ENCODE measurements around the gene MPP3.
"Not testable (repeated sequence)": the region's sequence is repeated elsewhere in the genome, so short reads cannot be mapped to it uniquely, and the experiment has no call there.

MPP3 gene

DNA sequence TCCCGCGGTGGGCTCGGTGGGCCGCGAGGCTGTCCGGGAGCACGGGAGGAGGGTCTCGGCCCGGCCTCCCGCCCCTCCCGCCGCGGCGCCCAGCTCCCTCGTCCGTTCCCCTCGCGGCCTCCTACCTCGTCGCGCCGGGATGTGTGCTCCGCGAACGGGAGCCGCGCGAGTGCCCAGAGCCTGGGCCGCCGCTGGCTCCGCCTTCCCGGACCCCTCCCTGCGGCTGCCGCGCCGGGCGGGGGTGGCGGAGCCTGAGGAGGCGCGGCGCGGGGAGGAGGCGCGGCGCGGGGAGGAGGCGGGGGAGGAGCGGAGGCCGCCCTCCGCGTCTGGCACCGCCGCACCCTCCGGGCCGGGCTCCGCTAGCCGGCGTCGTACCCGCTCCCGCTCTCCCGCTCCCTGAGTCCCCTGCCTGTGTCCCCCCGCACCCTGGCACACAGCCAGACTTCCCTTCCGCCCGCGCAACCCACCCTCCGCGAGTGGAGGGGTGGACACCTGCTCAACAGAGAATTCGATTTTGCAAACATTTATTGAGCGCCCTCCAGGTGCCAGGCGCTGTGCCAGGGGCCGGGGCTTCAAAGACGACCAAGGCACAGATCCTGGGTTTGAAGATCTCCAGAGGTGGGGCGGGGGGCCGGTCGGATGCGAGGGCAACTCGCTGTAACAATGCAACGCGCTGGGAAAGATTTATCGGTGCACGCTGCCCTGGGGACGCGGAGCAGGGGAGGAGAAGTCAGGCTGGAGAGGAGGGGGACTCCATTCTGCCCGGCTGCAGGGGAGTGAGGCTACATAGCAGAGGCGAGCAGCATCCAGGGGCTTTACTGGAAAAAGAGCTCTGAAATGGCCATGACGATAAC lies at the start of gene MPP3:
MPP3 (minus strand) TSS at position 171 of the 854 bp plus-strand sequence. CDS start 1,240 bp downstream, outside the sequence.
- peak; percentile 41 to 54 for DNase-seq

DNA sequence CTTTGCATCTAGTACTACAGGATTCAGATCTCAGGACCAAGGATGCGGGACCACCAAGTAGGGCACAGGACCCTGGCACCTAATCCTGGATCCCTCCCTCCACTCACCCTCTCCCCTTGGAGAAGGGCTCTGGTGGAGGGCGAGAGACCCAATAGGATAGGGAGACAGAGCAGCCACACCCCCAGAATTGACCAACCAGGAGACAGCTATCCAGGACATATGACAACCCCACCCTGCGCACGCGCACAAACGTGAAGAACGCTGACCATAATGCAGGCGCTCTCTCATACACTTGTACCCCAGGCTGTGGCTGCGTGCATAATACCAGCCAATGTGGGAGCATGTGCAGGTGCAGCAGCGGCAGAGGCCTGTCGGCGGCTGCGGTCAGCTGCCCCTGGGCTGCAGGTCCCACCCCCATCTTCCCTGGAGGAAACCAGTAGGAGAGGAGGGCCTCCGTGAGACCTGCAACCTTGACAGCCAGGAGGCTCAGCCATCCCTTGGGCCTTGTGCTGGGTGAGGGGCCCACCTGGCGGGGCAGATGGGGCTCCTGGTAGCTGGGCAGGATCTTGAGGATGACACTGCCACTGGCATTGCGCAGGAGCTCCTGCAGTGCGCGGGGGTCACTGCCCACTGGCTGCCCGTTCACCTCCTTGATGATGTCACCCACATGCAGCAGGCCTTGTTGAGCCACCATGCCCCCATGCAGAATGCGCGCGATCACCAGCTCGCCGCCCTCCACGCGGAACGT lies 49.0 kb upstream of the MPP3 start:
- DNase-seq, result no peak

DNA sequence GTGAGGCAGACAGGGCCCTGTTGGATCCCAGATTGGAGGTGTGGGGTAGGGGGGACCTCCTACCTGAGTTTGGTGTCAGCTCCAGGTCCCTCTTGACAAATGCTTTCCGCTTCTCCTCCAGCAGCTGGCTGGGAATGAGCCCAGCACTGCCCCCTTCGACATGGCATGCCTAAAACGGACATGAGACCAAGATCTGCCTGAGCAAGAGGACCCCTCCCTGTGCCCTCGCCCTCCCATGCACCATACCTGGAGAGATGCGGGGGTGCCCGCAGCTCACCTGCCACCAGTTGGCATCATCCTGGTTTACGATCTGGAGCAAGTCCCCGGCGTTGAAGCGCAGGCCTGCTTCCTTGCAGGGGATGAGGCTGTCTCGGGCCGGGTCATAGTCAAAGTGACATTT lies 48.2 kb upstream of the MPP3 start:
- DNase-seq, result no peak

DNA sequence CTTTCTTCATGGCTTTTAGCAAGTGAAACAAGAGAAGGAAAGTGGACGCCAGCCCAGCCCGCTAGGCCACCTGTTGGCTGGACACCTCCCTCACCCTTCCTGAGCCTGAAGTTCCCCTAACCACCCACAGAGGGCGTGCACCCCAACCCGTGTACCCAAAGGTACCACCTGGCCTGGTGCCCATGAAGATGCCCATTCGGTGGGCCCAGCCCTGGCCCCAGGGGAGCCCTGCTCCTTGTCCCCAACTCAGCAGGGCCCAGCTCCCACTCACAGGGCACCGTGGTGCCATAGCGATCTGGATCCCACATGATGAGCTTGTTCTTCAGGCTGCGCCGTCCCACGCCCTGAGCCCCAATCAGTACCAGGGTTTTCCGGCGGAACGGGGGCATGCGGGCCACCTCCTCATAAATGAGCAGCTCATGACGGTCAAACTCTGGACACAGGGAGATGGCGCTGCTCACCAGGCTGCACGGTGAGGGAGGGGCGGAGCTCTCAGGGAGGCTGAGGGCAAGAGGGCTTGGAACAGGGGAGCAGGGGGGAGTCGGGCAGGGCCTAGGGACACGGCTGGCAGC lies 47.6 kb upstream of the MPP3 start:
- DNase-seq, result peak; percentile 22 to 48

DNA sequence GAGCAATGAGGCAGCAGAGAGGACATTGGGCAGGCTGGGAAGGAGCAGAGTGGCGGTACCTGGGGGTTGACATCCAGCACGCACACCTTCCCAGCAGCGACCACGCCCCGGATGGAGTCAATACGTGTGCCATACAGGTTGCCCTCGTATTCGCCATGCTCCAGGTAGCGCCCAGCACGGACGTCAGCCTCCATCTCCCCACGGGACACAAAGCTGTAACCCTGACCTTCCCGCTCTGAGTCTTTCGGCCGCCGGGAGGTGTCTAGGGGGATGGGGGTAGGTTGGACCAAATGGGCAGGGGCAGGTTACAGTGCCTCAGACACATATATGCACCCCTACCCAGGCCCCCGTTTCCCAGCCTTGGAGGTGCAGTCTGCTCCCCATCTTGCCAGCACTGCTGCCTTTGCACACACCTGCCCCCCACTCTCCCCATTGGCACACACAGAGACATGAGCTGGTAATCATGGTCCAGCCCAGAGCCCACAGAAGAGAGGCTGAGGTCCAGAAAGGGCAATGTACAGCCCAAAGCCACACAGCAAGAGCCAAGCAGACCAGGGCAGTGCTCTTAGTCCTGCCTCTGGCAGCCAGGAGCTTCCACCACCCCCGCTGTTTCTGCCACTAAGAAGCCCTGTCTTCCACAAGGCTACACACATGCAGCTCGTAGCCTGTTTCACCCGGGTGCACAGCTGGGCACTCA lies 46.9 kb upstream of the MPP3 start:
- no peak for DNase-seq

DNA sequence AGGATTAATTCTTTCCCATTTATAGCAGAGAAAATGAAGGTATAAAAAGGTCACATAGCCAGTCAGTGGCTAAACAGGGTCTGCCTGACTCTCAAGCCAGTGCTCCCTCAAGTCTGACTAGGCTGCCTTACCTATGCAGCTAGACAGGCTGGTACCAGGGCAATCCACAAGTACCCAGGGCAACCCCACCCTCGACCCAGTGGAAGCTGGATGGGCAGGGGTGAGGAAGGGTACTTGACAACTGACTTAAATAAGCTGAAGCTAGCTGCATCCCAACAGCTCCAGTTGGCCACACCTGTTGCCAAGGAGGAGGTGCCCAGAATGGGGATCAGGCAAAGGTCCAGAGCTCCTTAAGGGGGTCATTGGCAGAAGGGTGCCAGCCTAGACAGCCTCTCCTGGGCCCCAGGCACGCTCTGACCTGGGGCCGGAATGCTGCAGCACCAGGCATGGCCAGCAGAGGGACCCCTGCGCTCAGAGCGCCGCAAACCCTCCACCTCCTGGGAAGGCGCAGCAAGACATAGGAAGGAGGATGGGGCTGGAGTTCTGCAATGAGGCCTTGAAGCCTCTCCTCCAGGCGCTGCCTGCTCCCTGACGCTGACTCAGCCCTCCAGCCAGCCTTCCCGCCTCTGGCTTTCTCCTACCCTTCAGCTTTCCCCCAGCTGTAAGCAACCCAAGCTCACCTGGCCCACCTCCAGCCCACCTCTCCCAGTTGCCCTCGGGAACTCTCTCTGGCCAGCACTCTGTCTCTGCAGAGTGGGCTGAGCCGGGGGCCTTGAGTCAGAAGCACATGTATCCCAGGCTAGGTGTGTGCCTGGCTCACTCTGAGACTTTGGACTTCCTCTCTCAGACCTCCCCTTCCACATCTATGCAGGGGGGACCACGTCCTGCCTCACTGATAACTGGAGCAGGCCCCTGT lies 45.6 kb upstream of the MPP3 start:
- peak; percentile 52 to 56 for DNase-seq

GRCh38 chr17:43877451-43878155 lies 44.7 kb upstream of the MPP3 start:
- DNase-seq, result no peak

DNA sequence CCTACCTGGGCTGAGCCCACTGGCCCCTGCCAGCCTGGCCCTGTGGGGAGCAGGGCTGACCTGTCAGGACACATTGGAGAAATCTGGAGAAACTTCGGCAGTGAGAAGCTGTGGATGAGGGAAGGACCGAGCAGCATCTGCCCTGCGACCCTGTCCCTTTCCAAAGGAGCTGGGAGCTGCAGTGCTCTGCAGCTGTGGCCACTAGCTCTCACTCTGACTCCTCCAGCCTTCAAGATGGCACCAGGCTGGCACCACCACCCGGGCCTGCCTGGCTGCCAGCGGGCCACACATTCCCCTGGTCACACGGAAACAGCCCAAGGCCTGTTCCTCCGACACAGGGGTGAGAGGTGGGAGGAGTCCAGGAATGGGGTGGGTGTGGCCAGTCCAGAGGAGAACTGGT lies 44.1 kb upstream of the MPP3 start:
- DNase-seq, result no peak

GRCh38 chr17:43875476-43876147 lies 42.7 kb upstream of the MPP3 start:
- no peak for DNase-seq

DNA sequence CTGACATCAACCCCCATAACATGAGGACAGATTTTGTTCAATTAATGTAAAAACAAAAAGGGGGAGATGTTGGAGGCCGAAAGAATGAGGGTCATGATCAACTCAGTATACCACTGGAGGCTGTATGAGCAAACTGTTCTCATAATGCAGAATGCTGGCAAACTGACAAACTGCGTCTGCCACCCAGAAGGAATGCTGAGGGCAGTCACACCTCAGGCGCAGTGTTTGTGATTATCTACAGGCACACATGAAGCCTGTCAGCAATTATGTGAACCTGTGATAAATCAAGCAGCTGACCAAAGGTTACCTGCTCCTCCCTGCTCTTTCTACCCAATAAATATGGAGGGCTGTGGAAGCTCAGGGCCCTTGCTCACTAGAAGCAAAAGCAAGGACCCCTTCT lies 41.3 kb upstream of the MPP3 start:
- no peak for DNase-seq

- no peak for DNase-seq
Measured at GRCh38 chr17:43873815-43874214, 40.9 kb upstream of the MPP3 start.

- DNase-seq, result no peak
Measured at GRCh38 chr17:43873091-43873490, 40.1 kb upstream of the MPP3 start.

DNA sequence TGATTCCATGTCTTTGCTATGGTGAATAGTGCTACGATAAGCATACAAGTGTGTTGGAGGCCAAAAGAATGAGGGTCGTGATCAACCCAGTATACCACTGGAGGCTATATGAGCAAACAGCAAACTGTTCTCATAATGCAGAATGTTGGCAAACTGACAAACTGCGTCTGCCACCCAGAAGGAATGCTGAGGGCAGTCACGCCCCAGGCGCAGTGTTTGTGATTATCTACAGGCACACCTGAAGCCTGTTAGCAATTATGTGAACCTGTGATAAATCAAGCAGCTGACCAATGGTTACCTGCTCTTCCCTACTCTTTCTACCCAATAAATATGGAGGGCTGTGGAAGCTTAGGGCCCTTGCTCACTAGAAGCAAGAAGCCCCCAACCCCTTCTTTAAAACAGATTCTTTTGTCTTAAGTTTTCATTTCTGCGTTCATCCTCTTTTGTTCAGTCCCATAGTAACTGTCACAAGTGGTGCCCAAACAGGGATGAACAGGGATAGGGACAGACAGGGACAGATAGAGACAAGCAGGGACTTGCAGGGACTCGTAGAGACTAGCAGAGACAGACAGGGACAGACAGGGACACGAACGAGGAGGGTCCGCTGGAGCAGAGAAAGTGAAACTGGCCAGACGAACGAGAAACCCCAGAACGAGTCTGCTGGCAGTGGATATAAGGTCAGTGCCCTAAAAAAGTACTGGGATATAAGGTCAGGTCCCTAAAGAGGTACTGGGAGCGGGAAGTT lies 39.2 kb upstream of the MPP3 start:
- DNase-seq, result no peak

DNA sequence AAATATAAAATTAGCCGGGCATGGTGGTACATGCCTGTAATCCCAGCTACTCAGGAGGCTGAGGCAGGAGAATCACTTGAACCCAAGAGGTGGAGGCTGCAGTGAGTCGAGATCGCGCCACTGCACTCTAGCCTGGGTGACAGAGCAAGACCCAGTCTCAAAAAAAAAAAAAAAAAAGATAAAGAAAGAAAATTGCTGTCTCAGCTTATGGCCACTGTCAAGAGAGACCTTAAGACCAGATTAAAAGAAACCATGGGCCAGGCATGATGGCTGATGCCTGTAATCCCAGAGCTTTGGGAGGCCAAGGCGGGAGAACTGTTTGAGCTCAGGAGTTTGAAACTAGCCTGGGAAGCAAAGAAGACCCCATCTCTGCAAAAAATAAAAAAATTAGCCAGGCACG lies 36.1 kb upstream of the MPP3 start:
- not testable (repeated sequence) for DNase-seq

DNA sequence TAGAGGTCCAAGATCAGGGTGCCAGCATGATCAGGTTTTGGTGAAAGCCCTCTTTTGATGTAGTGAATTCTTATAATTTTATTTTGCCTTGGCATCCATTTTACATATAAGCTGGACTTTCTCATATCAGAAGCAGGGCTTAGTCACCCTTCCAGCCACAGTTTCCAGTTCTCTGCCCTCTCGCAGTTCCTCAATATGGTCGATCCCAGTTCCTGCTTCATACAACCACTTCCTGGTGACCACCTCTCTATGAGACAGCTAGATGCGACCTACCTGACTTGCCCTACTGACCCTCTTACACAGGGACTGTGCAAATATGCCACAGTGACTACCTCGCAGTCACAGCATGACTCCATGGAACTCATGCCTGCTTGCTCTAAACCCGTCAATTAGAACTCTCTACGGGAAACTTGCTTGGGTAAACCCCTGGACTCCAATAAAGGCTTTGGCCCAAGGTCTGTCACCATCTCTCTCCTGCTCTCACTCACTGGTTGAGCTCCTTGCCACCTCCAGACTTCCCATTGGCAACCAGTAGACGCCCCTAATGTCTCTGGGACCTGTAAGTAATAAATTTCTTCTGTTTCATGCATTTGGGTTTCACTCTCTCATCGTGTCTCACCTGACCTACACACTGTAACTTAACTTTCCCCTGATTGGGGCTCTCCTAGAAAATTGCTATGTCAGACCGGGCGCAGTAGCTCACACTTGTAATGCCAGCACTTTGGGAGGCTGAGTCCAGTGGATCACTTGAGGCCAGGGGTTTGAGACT lies 35.5 kb upstream of the MPP3 start:
- DNase-seq, result peak in 1 of 2 donors; percentile 5

- DNase-seq, result no peak
Measured at GRCh38 chr17:43864161-43864984, 31.4 kb upstream of the MPP3 start.

DNA sequence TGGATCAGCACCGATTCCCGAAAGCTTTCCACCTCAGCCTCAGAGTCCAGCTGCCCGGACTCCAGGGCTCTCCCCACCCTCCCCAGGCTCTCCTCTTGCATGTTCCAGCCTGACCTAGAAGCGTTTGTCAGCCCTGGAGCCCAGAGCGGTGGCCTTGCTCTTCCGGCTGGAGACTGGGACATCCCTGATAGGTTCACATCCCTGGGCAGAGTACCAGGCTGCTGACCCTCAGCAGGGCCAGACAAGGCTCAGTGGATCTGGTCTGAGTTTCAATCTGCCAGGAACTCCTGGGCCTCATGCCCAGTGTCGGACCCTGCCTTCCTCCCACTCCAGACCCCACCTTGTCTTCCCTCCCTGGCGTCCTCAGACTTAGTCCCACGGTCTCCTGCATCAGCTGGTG lies 29.0 kb upstream of the MPP3 start:
- no peak for DNase-seq

- no peak for DNase-seq
Measured at GRCh38 chr17:43860927-43861622, 28.1 kb upstream of the MPP3 start.
